HL-60/S4 treated with phorbol 12-myristate 13-acetate at 8.2 ng/mL for 4 days and 3 days (cell line): ENCODE measurements around the gene BIN1.
"Not testable (repeated sequence)": the region's sequence is repeated elsewhere in the genome, so short reads cannot be mapped to it uniquely, and the experiment has no call there.

Experiments
- in situ Hi-C: fragments of 300-500 bp; cut with MboI; formaldehyde crosslinking; loops from 2 replicates; pipeline ENCODE4 v1.15.0; 2022; ENCODE audit warnings: low sequenced_read_pairs

The BIN1 gene

DNA sequence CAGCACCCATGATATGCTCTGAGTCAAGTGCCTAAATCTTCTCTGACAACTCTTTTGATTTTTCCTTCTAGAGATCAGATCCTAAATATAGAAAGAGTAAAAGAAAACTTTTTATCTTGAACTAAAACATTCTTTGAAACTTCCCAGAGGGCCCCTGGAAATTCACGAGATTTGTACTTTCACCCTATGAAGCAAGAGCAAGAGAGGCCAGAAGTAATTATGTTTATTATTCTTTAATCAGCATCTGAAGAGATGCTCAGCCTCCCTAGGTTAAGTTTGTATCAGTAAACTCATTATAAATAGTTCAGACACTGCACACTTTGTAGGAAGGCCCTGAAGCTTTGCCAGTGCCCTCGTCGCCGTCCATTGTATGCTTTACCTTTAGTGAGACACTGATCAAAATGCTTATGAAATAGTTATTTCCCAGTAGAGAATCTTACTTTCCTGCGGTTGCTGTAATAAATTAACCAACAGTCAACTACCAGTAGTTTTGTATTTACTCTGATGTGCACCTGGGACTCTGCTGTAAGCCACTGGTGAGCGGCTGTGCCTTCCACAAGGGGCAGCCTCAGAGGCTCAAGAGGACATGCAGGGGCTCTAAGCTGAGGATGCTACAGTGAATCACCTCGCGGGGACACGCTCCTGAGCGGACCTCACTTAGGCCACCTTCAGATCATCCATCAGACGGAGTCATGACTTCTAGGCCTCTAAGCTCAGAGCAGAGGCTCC, 71.9 kb downstream of the BIN1 start:
- in situ Hi-C loops = no loop called here

DNA sequence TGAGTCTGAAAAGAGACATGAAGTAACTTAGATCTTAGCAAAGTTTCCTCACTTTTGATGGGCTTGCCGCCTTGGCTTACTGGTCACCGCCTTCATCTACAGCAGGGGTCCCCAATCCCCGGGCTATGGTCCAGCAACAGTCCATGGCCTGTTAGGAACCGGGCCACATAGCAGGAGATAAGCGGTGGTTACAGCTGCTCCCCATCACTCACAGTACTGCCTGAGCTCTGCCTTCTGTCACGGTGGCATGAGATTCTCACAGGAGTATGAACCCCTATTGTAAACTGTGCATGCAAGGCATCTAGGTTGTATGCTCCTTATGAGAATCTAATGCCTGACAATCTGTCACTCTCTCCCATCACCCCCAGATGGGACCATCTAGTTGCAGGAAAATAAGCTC, 72.9 kb downstream of the BIN1 start:
- in situ Hi-C loops = no loop called here

DNA sequence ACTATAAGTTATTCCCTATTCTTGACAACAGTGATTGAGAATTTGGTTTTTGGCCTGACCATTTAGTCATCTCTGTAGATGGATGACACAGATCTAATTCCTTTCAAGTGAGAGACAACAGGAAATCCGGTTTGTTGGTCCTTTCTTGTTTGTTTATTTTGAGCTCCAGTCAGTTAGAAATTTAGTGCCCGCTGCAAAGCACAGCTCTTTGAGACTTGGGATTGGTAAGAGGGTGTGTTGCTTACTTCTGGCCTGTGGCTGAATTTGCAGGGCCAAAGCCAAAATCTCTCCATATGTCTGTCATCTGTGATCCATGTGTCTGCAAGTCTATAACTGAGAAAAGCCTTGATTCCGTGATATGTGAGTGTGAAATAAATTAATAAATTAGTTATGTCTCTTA, 74.3 kb downstream of the BIN1 start:
- in situ Hi-C loops = no loop called here

DNA sequence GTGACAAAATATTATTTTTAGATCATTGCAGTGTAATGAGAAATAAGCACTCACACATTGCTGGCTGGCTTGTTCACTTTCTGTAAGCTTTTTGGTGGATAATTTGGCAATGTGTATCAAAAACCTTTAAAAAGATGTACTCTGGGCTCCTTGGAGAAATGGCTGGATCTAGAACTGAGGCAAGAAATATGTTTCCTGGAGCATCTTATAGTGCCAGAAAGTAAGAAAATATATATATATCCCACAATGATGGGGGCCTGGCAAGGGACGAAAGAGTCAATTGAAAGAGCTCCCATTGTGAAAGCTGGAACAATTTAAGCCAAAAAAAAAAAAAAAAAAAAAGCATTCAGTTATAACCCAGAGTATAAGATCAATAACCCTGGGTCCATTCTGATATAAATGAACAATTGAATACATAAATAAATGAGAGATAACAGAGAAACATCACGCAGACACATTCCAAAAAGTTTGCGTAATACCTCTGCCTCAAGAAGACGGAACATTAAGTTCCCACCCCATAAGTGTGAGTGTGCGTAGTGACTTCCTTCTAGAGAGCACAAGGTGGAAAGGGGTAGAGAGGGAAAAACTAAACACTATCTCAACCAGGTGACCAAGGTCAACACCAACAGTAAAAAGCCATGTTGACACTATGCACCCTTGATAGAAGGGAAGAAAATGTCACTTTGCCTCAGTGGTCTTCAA, 77.5 kb downstream of the BIN1 start:
- in situ Hi-C loops = no loop called here

DNA sequence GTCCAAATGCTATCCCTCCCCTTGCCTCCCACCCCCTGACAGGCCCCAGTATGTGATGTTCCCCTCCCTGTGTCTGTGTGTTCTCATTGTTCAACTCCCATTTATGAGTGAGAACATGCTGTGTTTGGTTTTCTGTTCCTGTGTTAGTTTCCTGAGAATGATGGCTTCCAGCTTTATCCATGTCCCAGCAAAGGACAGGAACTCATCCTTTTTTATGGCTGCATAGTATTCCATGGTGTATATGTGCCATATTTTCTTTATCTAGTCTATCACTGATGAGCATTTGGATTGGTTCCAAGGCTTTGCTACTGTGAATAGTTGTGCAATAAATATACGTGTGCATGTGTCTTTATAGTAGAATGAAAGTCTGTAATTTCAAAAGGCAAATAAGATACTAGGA, 78.2 kb downstream of the BIN1 start:
- in situ Hi-C loops = not testable (repeated sequence)

DNA sequence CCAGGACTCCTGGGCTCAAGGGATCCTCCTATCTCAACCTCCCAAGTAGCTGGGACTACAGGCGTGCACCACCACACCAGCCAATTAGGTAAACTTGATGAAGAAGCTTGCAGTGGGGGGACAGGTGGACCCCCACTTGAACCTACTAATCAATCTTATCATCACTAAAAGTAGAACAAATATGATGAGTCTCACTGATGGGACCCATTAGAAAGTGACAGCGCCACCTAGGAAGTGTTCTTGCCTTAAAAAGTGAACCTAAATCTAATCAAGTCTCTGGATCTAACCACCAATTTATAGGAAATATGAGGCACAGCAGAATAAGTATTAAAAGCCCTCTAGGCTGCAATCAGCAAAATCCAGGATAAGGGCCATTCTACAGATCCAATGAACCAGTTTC, 79.2 kb downstream of the BIN1 start:
- in situ Hi-C loops = no loop called here

DNA sequence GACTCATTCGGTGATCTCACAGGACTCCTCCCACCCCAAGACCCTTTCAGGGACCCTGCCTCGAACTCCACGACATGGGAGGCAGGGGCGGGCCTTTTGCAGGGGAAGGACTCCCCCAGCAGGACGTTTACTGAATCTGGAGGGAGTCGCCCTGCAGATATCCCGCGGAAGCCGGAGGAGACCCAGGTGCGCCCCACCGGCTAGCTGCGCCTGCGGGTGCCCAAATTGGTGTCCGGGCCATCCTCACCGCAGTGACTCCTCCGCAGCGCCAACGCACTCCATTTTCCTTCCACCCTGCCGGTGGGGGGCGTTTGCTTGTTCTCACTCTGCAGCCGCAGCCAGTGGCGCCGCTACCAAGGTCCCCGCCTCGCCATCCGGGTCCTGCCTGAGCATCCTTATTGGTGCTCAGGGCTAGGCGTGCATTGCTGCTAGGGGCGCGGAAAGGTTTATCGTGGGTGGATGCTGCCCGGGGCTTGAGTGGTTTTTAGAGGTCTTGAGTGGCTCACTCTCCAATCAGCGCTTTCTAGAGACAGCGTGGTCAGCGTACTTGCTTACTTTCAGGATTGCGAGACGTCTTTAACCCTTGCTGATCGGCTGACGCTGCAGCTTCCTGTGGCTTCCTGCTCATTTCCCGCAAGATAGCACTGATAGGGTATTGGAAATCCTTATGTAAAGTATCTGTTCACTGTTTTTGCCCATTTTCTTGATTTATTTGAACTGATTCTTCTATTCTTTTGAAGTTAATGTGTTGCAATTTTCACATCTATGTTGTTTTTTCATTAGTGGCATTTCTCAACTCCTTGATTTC, 81.4 kb downstream of the BIN1 start:
- in situ Hi-C loops = no loop called here

DNA sequence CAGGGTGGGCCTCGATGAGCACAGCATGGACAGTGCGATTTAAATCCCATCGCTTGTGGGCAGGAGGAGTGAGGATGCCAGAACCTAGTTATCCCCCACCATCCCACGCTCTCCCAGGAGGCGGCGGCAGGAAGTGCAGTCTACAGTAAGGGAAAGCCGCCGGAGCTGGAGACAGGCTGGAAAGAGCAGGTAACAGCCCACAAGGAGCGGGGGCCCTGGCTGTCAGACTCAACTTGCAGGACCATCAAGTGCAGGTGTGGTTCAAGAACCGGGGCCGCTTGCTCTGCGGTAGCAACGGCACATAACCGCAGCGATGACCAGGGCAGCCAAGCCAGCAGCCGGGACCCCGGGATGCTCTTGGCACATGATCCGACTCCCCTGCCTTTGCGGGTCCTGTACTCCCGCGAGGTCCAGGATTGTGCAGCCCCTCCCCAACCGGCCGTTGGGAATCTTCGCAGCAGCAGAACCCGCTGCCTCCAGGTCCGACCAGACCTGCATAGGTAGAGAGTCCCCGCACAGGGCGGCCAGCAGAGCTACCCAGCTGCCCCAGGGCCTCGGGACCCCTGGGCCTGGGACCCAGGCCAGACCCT, 82.1 kb downstream of the BIN1 start:
- in situ Hi-C loops = no loop called here

DNA sequence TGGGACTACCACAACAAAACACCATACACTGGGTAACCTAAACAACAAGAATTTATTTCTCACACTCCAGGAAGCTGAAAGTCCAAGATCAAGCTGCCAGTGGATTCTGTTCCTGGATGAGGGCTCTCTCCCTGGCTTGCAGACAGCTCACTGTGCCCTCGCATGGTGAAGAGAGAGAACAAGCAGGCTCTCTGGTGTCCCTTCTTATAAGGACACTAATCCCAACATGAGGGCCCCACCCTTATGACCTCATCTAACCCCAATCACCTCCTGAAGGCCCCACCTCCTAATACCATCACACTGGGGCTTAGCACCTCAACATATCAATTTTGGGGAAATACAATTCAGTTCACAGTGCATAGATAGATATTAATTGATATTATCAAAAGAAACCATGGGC, 83.5 kb downstream of the BIN1 start:
- in situ Hi-C loops = no loop called here

DNA sequence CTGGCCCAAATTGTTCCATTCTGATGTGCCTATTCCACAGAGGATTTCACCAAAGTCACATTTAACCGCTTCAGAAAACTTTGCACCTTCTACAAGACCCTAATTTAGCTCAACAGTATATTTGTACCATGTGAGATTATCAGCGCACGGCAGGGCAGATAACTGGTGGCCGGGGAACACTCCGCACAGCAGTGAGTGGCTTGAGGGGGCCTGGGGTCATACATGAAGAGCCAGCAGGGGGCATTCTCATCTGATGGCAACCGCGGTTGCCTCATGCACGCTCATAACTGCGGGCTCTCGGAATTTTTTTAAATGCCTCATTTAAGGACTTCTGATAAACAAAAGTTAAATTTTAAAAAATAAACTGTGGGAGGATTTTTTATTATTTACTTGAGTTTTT, 84.1 kb downstream of the BIN1 start:
- in situ Hi-C loops = no loop called here

DNA sequence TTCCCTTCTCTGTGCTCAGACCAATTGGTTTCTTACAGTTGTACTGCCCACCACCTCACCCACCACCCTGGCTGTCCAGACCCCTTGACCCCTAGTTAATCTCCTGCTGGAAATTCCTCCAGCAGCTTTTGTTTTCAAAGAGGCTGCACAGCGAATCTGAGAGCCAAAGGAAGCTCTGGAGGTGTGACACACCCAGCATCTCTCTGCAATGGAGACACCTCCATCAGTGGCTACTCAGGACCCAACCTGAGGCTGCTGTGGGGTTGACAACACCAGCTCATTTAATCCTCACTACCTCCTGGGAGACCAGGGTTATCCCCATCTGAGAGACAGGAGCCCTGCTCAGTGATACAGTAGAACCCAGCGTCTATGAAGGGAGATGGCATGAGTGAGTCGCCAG, 86.4 kb downstream of the BIN1 start:
- in situ Hi-C loops = no loop called here

DNA sequence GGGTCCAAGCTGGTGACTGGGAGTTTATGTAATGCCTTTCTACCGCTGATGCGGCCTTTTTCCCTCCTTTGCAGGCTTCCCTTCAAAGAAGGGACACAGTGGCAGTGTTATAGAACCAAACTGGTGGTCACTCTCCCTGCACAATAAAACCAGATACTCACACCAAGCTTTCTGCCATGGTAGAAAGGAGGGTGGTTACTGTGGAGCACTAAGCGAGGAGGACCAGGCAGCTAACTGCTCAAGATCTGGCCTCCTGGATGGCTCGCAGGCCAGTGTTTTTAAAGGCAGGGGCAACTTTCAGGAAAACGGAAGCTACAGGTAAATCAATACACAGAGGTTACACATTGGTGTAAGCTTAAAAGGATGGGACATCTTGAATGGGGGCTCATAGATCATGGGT, 89.4 kb downstream of the BIN1 start:
- in situ Hi-C loops = no loop called here

DNA sequence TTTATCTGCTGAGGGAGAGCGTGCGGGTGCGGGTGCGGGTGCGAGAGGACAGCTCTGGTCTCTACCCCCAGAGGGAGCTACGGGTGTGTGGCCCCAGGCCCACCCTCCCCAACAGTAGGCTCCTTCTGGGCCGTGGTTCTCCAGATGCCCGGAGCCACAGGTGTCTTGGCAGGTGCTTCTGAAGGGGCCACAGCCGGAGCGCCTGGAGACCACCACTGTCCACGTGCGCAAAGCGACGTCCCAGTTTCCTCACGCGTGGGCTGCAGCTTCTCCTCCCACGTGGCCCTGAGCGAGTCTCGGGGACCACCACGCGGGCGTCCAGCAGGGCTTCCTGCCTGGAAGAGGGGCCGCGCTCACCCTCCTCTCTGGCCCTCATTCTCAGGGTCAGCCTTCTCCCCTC, 90.6 kb downstream of the BIN1 start:
- in situ Hi-C loops = no loop called here

DNA sequence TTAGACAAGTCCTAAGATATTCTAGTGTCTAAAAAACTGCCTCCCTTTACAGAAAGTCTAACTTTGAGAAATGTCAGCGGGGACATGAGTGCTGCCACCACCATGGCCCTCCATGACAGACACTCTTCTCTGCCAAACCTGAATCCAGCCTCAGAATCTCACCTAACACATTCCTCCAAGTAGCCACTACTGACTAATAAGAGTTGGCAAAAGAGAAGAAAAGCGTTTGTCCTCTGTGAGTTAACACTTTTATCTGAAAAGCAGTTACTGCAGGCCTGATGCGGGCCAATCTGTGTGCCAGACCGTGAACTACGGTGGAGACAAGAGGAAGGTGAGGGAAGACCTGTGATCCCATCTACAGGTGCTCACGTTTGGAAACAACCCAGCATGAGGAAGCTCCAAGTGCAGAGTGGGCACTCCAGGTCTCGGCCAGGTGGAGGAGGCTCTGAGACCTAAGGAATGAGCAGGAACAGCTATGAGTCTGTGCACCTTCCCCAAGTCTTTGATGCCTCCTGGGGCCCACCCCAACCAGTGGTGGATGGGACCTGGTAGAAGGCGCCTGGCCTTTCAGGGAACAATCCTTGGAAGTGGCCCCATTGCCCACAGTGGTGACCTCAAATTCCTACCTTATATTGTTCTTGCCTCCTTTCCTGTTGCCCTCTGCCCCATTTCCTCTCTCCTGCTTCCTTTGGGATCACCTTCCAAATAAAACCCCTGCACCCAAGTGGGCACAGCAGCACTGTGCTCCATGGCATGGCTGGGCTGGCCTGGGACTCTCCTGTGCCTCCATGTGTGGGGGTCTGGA, 91.6 kb downstream of the BIN1 start:
- in situ Hi-C loops = no loop called here

DNA sequence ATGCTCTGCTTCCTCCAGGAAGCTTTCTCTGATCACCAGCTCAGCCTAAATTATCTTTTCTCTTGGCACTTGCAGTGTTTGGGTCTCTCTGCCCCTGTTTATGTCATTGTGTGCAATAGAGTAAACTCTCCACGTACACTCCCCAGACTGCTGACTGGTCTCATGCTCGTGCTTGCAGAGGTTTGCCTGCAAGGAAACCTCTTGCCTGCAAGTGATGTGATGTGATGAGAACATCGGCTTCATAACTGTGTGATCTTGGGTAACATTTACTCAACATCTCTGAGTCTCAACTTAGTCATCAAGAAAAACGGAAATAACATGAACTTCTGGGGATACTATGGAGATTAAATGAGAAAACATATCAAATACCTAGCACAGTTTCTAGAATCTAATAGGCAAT, 92.3 kb downstream of the BIN1 start:
- in situ Hi-C loops = no loop called here

DNA sequence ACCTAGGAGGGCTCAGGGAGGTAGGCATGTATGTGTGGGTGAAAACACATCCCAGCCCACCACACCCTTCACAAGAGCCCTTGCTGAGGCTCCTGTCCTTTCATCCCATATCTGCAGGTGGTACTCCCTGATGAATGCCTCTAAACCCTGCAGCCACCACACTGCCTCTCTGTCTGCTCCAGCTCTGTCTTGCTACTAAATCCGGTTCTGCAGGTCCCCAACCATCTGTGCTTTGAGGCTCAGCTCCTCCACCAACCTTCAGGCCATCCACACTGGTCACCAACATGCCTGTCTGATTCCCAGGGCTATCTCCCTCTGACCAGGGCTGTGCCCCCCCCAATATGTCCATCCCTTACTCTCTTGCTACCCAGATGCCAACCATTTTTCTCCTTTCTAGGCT, 92.7 kb downstream of the BIN1 start:
- in situ Hi-C loops = no loop called here

DNA sequence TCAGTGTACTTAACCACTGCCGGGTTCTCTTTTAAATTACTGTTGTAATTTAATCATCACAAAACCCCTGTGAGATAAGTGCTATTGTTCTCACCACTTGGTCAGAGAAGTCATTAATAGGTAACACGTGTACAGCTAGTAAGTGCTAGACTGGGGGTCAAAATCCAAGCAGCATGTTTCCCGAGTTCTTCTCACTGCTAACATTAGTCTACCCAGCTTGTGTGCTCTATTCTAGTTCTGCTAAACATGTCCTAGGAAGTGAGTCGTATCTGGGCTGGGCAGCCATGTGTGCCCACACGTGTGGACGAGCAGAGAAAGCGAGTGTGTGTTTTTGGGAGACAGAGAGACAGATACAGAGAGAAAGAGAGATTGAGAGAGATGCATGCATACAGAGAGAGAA, 94.1 kb downstream of the BIN1 start:
- in situ Hi-C loops = no loop called here

DNA sequence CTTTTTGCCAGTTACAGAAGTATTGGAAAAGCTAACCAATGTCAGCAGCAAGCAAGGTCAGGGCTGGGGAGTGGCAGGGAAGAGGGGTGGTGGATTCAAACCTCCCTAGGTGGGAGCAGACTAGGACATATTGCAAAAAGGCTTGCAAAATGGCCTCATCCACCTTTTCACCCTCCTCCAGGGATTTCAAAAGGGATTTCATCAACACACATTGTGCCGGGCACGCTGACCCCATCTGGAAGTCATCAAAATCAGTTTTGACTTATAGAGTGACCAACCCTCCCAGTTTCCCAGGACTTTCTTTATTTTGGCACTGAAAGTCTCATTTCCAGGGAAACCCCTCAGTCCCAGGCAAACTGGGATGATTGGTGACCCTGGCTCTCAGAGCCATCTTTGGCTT, 94.7 kb downstream of the BIN1 start:
- in situ Hi-C loops = no loop called here

DNA sequence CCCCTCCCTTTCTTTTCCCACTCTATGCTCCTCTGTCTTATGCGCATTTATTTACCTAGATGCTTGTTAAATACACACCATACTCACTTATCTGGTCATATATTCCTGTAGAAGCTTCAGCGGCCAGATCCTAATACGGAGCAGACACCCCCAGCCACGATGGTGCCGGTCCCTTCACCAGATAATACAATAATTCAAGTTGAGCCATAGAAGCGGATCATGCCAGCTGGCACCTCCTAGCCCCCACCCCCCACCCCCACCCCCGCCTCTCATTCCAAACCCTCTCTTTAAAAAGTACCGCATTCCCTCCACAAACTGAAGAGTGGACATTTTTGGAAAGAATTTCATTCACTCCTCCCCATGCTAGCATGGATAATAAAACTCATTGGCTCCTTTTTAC, 95.2 kb downstream of the BIN1 start:
- in situ Hi-C loops = no loop called here

DNA sequence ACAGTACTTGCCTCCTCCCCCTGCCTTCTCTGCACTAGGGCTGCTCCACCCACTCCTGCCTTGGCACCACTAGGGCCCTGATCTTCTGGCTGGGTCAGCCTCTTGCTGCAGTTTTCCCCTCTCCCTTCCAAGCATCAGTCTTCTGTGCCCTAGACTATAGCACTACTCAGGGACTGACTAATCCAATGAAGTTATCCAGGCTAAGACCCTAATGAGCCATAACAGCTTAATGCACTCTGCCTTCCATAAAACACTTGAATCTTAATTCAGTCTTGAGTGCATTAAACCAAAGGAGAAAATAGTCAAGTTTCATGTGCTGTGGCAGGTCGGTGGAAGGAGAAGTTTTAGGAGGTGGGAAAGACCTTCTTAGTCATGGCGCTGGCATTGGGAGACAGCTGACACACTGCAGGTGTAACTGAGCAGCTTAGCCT, 95.7 kb downstream of the BIN1 start:
- in situ Hi-C loops = no loop called here
